Vagina (tissue), 2 donors: ENCODE data around the gene KCTD16.

Source experiments
- POLR2A ChIP-seq, 2 donors: fragments of 450-650 bp; IDR thresholded peaks; one replicate each; pipeline ENCODE4 v1.6.1; 2017; ENCODE audit warnings: antibody characterized with exemption in 2 of 2, mild to moderate bottlenecking in 2 of 2, moderate library complexity in 2 of 2
- TF ChIP-seq, protein P1 (sequence below), 3 experiments: fragments of 450-650 bp in 2 of 3; fragments of 200-600 bp in 1 of 3; sonication (generic) in 1 of 3; IDR thresholded peaks; one replicate each; pipeline ENCODE4 v1.5.1; 2017 to 2019; ENCODE audit warnings: antibody characterized with exemption in 3 of 3, mild to moderate bottlenecking in 2 of 3, moderate library complexity in 2 of 3

DNA sequence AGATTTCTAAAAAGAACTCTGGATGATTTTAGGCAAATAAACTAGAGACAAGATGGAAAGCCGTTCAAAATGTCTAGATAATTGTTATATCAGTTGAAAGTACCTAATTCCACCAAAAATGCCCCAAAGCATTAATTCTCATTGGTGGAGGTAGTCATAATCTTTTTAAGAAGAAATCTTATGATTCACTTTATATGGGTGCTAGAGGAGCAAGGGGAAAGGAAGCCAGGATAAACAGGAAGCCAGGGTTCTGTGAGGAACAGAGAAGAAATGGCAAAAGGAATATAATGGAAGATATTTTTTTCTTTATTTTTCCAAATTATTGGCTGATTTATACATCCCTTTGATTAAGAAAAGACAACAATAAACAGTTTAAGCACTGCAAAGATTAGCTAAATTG, 8.0 kb upstream of the KCTD16 start:
- TF ChIP-seq, protein P1, sequence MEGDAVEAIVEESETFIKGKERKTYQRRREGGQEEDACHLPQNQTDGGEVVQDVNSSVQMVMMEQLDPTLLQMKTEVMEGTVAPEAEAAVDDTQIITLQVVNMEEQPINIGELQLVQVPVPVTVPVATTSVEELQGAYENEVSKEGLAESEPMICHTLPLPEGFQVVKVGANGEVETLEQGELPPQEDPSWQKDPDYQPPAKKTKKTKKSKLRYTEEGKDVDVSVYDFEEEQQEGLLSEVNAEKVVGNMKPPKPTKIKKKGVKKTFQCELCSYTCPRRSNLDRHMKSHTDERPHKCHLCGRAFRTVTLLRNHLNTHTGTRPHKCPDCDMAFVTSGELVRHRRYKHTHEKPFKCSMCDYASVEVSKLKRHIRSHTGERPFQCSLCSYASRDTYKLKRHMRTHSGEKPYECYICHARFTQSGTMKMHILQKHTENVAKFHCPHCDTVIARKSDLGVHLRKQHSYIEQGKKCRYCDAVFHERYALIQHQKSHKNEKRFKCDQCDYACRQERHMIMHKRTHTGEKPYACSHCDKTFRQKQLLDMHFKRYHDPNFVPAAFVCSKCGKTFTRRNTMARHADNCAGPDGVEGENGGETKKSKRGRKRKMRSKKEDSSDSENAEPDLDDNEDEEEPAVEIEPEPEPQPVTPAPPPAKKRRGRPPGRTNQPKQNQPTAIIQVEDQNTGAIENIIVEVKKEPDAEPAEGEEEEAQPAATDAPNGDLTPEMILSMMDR (IDR thresholded peaks at IDR 0.05), result no peak
- no peak for TF ChIP-seq POLR2A (IDR thresholded peaks at IDR 0.05)
